Hepatocyte (in vitro differentiated cells): ENCODE results near the gene CARMIL1. TPM values are rescaled to one million over a fixed set of nuclear protein-coding genes. Genes with fewer than 3 reads are reported as not detected.

Source experiments
- DNase-seq: peaks from one replicate; pipeline ENCODE4 v3.0.0-alpha.2; 2016; ENCODE audit warnings: low spot score
- H2AFZ ChIP-seq: fragments of 200-600 bp; sonication (generic); 2 replicates; pipeline ENCODE4 v1.6.0; 2016; ENCODE audit warnings: antibody characterized with exemption, mild to moderate bottlenecking
- H3K27ac ChIP-seq: fragments of 200-600 bp; sonication (generic); 2 replicates; pipeline ENCODE4 v1.5.1; 2016; ENCODE audit warnings: mild to moderate bottlenecking
- H3K27me3 ChIP-seq: fragments of 200-600 bp; sonication (generic); 2 replicates; pipeline ENCODE4 v1.6.1; 2016
- H3K36me3 ChIP-seq: fragments of 200-600 bp; sonication (generic); replicated peaks from 2 replicates; pipeline ENCODE4 v1.5.1; 2016; ENCODE audit warnings: low read depth; ENCODE audit not compliant: insufficient read depth
- H3K4me1 ChIP-seq: fragments of 200-600 bp; sonication (generic); 2 replicates; pipeline ENCODE4 v1.5.1; 2016; ENCODE audit warnings: mild to moderate bottlenecking, moderate library complexity; ENCODE audit not compliant: insufficient read depth
- H3K4me2 ChIP-seq: fragments of 200-600 bp; sonication (generic); 2 replicates; pipeline ENCODE4 v1.6.0; 2016
- H3K4me3 ChIP-seq: fragments of 200-600 bp; sonication (generic); 2 replicates; pipeline ENCODE4 v1.5.1; 2016; ENCODE audit warnings: mild to moderate bottlenecking
- H3K79me2 ChIP-seq: fragments of 200-600 bp; sonication (generic); 2 replicates; pipeline ENCODE4 v1.6.0; 2017; ENCODE audit warnings: mild to moderate bottlenecking
- H3K9me2 ChIP-seq: fragments of 200-600 bp; sonication (generic); replicated peaks from 2 replicates; pipeline ENCODE4 v1.6.0; 2017; ENCODE audit warnings: mild to moderate bottlenecking; ENCODE audit not compliant: insufficient read depth
- H3K9me3 ChIP-seq: fragments of 200-600 bp; sonication (generic); 2 replicates; pipeline ENCODE4 v1.5.1; 2016; ENCODE audit warnings: low read depth, mild to moderate bottlenecking
- H4K20me1 ChIP-seq: fragments of 200-600 bp; sonication (generic); 2 replicates; pipeline ENCODE4 v1.6.0; 2016; ENCODE audit warnings: mild to moderate bottlenecking; ENCODE audit not compliant: insufficient read depth, poor library complexity, severe bottlenecking
- CTCF ChIP-seq: fragments of 200-600 bp; sonication (generic); IDR thresholded peaks from 2 replicates; pipeline ENCODE4 v1.5.1; 2016; ENCODE audit warnings: antibody characterized with exemption, mild to moderate bottlenecking; ENCODE audit not compliant: poor library complexity
- EZH2 ChIP-seq: fragments of 200-600 bp; sonication (generic); IDR thresholded peaks from 2 replicates; pipeline ENCODE4 v1.6.1; 2016; ENCODE audit warnings: antibody characterized with exemption, mild to moderate bottlenecking, borderline replicate concordance
- EZH2phosphoT487 ChIP-seq: fragments of 200-600 bp; sonication (generic); IDR thresholded peaks from one replicate; pipeline ENCODE4 v1.6.1; 2018; ENCODE audit warnings: antibody characterized with exemption, mild to moderate bottlenecking, low read depth, moderate library complexity; ENCODE audit not compliant: unreplicated experiment, severe bottlenecking
- WGBS: methylation state at CpG from one replicate; pipeline ENCODE4 v1.1.6; 2016; ENCODE audit warnings: low lambda C conversion rate; ENCODE audit errors: missing lambda C conversion rate; 5-methylcytosine and 5-hydroxymethylcytosine counted together
- polyA plus RNA-seq: library from polyadenylated mRNA; unstranded; fragments of >200 nt; fragmentation: Nextera tagmentation; extraction: Ambion mirVana; gene quantifications from 2 replicates; pipeline ENCODE4 v1.2.1, GENCODE V29; 2016
- total RNA-seq: library from RNA; depleted of rRNA; stranded (reverse); fragments of >200 nt; gene quantifications from 2 replicates; pipeline ENCODE4 v1.2.3, GENCODE V29; 2014

Gene CARMIL1
- total and polyA plus RNA-seq, 2 experiments from 2014 or later, result 19.5 to 40.6 TPM

DNA sequence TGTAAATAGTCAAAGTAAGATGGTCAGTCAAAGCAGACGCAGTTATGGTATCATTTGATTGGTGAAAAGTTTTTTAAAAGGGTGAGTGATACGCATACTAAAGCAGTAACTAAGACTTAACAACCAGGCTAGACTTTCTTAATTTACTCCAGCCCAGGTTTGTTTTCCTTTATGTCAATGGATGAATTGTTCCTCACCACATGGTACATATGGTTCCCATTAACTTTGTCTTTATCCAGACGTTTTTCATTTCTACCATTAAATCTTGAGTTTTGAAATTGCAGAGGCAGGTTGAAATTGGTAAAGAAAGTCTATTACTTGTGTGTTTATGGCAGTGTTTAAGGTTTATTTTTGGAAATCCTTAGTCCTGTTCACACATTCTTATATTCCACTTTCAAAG is 274.3 kb downstream of the CARMIL1 start:
- no peak for TF ChIP-seq EZH2phosphoT487
- TF ChIP-seq EZH2, result no peak
- TF ChIP-seq CTCF, result no peak
- no peaks in the 10 kb centered on the region for H3K27me3 ChIP-seq

DNA sequence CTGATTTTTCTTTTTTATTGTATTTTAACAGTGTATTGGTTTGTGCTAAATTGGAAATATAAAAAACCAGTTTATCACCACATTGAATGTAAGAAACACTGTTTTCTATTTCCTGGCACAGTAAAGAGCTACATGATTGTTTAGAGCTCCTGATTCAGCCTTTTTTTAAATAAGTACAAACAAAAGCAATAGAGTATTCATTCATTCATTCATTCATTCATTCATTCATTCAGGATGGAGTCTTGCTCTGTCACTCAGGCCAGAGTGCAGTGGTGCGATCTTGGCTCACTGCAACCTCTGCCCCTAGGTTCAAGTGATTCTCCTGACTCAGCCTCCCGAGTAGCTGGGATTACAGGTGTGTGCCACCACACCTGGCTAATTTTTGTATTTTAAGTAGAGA is 276.0 kb downstream of the CARMIL1 start:
- Histone ChIP-seq H3K9me3 (no peaks in the 10 kb centered on the region), H4K20me1 (no peaks in the 10 kb centered on the region), H3K9me2 (no peaks in the 10 kb centered on the region), H3K36me3 (no peaks in the 10 kb centered on the region), H3K4me3 (no peak overlapping the region), H3K4me2 (no peak overlapping the region), H3K27ac (no peak overlapping the region), H3K79me2 (no peaks in the 10 kb centered on the region), H3K4me1 (no peaks in the 10 kb centered on the region), H3K27me3 (no peaks in the 10 kb centered on the region), H2AFZ (no peak overlapping the region)
- TF ChIP-seq EZH2 (no peak), CTCF (no peak), EZH2phosphoT487 (no peak)
- WGBS, result 95% methylated on average over 2 of the region's 2 CpGs
- no peak for DNase-seq

More for the DNA sequence above, 274.3 kb downstream of the CARMIL1 start:
- Histone ChIP-seq H3K79me2 (no peaks in the 10 kb centered on the region), H3K9me3 (no peaks in the 10 kb centered on the region), H4K20me1 (no peaks in the 10 kb centered on the region), H3K9me2 (no peaks in the 10 kb centered on the region), H2AFZ (no peak overlapping the region), H3K36me3 (no peaks in the 10 kb centered on the region), H3K4me3 (no peak overlapping the region), H3K4me1 (no peaks in the 10 kb centered on the region), H3K4me2 (no peak overlapping the region), H3K27ac (no peak overlapping the region)
- 55% methylated on average over 3 of the region's 3 CpGs for WGBS
- DNase-seq, result no peak

GRCh38 chr6:25556516-25556915 is 277.3 kb downstream of the CARMIL1 start:
- Histone ChIP-seq H3K27me3 (no peaks in the 10 kb centered on the region), H3K79me2 (no peaks in the 10 kb centered on the region), H3K4me2 (no peak overlapping the region), H3K27ac (no peak overlapping the region), H3K36me3 (no peaks in the 10 kb centered on the region), H3K9me3 (no peaks in the 10 kb centered on the region), H3K4me3 (no peak overlapping the region), H3K4me1 (no peaks in the 10 kb centered on the region), H4K20me1 (no peaks in the 10 kb centered on the region), H3K9me2 (no peaks in the 10 kb centered on the region), H2AFZ (no peak overlapping the region)
- 26% methylated on average over 10 of the region's 10 CpGs for WGBS
- DNase-seq, result peak; percentile 83
- TF ChIP-seq EZH2, result no peak
- peak; percentile 79 for TF ChIP-seq CTCF

GRCh38 chr6:25558155-25558817 is 279.1 kb downstream of the CARMIL1 start:
- no peaks in the 10 kb centered on the region for H3K27me3 ChIP-seq
- H4K20me1 ChIP-seq, result no peaks in the 10 kb centered on the region
- H3K4me2 ChIP-seq, result no peak overlapping the region
- no peak overlapping the region for H3K4me3 ChIP-seq
- H3K36me3 ChIP-seq, result no peaks in the 10 kb centered on the region
- TF ChIP-seq EZH2, result no peak
- no peak for TF ChIP-seq CTCF
- TF ChIP-seq EZH2phosphoT487, result no peak
- no peaks in the 10 kb centered on the region for H3K79me2 ChIP-seq
- H2AFZ ChIP-seq, result no peak overlapping the region
- no peaks in the 10 kb centered on the region for H3K4me1 ChIP-seq
- no peaks in the 10 kb centered on the region for H3K9me2 ChIP-seq
- 75% methylated on average over 3 of the region's 3 CpGs for WGBS
- H3K27ac ChIP-seq, result no peak overlapping the region
- no peaks in the 10 kb centered on the region for H3K9me3 ChIP-seq
- no peak for DNase-seq
